HepG2 (cell line): ENCODE data around the gene ANKS3.

Experiments used
- ATF6 ChIP-seq: sonication (generic); formaldehyde crosslinking; conservative IDR thresholded peaks from 2 replicates; pipeline ENCODE4 v1.4.0; 2020; ENCODE audit warnings: missing genetic modification reagents
- CEBPZ ChIP-seq: IDR thresholded peaks from 2 replicates; pipeline ENCODE4 v1.6.1; 2012; ENCODE audit warnings: low read length, improper control_type of control experiment
- CTCF ChIP-seq: sonication (generic); formaldehyde crosslinking; IDR thresholded peaks from 2 replicates; pipeline ENCODE4 v1.5.0; 2020; ENCODE audit warnings: mild to moderate bottlenecking, missing genetic modification reagents, moderate library complexity
- HDAC2 ChIP-seq: sonication (generic); formaldehyde crosslinking; IDR thresholded peaks from 2 replicates; pipeline ENCODE4 v1.4.0; 2020; ENCODE audit warnings: missing genetic modification reagents
- KDM5A ChIP-seq: fragments of 200-600 bp; sonication (generic); IDR thresholded peaks from 2 replicates; pipeline ENCODE4 v1.7.0; 2018; ENCODE audit warnings: antibody characterized with exemption, mild to moderate bottlenecking, low read length, borderline replicate concordance
- PHF8 ChIP-seq: sonication (generic); formaldehyde crosslinking; IDR thresholded peaks from 2 replicates; pipeline ENCODE4 v1.5.0; 2020; ENCODE audit warnings: missing genetic modification reagents
- POLR2A ChIP-seq, 2 experiments: IDR thresholded peaks; 2 replicates each; pipeline ENCODE4 v1.6.1; 2011; ENCODE audit warnings: low read depth in 2 of 2, low read length in 2 of 2, mild to moderate bottlenecking in 1 of 2, moderate library complexity in 1 of 2; ENCODE audit not compliant: insufficient read depth in 1 of 2
- RFX5 ChIP-seq: IDR thresholded peaks from 2 replicates; pipeline ENCODE4 v1.6.1; 2011; ENCODE audit warnings: low read depth, low read length, improper control_type of control experiment
- SALL2 ChIP-seq: sonication (generic); formaldehyde crosslinking; IDR thresholded peaks from 2 replicates; pipeline ENCODE4 v1.8.1; 2023; ENCODE audit warnings: mild to moderate bottlenecking, missing genetic modification reagents, inconsistent platforms
- ZBTB33 ChIP-seq: sonication (generic); formaldehyde crosslinking; IDR thresholded peaks from 2 replicates; pipeline ENCODE4 v1.4.0; 2020; ENCODE audit warnings: missing genetic modification reagents
- ZFX ChIP-seq: sonication (generic); formaldehyde crosslinking; IDR thresholded peaks from 2 replicates; pipeline ENCODE4 v1.4.0; 2020; ENCODE audit warnings: mild to moderate bottlenecking, low read depth, missing genetic modification reagents, moderate library complexity
- ZNF205 ChIP-seq: IDR thresholded peaks from 2 replicates; pipeline ENCODE4 v1.6.1; 2018; ENCODE audit warnings: missing biosample characterization, missing genetic modification reagents
- ZNF232 ChIP-seq: sonication (generic); formaldehyde crosslinking; IDR thresholded peaks from 2 replicates; pipeline ENCODE4 v1.4.0; 2020; ENCODE audit warnings: missing genetic modification reagents, borderline replicate concordance
- ZNF781 ChIP-seq: sonication (generic); formaldehyde crosslinking; IDR thresholded peaks from 2 replicates; pipeline ENCODE4 v1.5.1; 2020; ENCODE audit warnings: borderline replicate concordance, mild to moderate bottlenecking, missing genetic modification reagents; ENCODE audit errors: not compliant biosample characterization

- no peak for TF ChIP-seq POLR2A (IDR thresholded peaks at IDR 0.05; ENCODE audit: insufficient read depth in 1 of 2, low read depth in 2 of 2, low read length in 2 of 2)
- TF ChIP-seq ZNF232 (CRISPR knock-in tag): no peak
- no peak for TF ChIP-seq ZNF781 (CRISPR knock-in tag)
- no peak for TF ChIP-seq CEBPZ
- no peak for TF ChIP-seq ATF6 (CRISPR knock-in tag)
- no peak for TF ChIP-seq HDAC2
- TF ChIP-seq ZNF205 (CRISPR knock-in tag): no peak
- no peak for TF ChIP-seq PHF8 (CRISPR knock-in tag)
- no peak for TF ChIP-seq ZBTB33 (CRISPR knock-in tag)
- TF ChIP-seq KDM5A: no peak
- no peak for TF ChIP-seq ZFX (CRISPR knock-in tag)
- TF ChIP-seq SALL2 (CRISPR knock-in tag): no peak
- no peak for TF ChIP-seq RFX5
- no peak for TF ChIP-seq CTCF
These were observed 65.6 kb downstream of the ANKS3 start for GRCh38 chr16:4668313-4668960.
